Measurements from ENCODE around the gene ACSL5.

GRCh38 chr10:112344261-112344660, 29.7 kb upstream of the ACSL5 start:
- TF ChIP-seq, protein P1, sequence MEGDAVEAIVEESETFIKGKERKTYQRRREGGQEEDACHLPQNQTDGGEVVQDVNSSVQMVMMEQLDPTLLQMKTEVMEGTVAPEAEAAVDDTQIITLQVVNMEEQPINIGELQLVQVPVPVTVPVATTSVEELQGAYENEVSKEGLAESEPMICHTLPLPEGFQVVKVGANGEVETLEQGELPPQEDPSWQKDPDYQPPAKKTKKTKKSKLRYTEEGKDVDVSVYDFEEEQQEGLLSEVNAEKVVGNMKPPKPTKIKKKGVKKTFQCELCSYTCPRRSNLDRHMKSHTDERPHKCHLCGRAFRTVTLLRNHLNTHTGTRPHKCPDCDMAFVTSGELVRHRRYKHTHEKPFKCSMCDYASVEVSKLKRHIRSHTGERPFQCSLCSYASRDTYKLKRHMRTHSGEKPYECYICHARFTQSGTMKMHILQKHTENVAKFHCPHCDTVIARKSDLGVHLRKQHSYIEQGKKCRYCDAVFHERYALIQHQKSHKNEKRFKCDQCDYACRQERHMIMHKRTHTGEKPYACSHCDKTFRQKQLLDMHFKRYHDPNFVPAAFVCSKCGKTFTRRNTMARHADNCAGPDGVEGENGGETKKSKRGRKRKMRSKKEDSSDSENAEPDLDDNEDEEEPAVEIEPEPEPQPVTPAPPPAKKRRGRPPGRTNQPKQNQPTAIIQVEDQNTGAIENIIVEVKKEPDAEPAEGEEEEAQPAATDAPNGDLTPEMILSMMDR (conservative IDR thresholded peaks at IDR 0.05; ENCODE audit: low read depth, low read length): no peak
- no peak for TF ChIP-seq POLR2A (IDR thresholded peaks at IDR 0.05; ENCODE audit: low read depth, low read length)
- no peak for TF ChIP-seq CEBPB (IDR thresholded peaks at IDR 0.05; ENCODE audit: low read depth, low read length)
- TF ChIP-seq RCOR1 (IDR thresholded peaks at IDR 0.05; ENCODE audit: insufficient replicate concordance, low read length): no peak
- TF ChIP-seq CHD1 (IDR thresholded peaks at IDR 0.05; ENCODE audit: low read depth, low read length): no peak
- TF ChIP-seq RFX5 (IDR thresholded peaks at IDR 0.05; ENCODE audit: low read depth, low read length): no peak
- TF ChIP-seq, protein P2, sequence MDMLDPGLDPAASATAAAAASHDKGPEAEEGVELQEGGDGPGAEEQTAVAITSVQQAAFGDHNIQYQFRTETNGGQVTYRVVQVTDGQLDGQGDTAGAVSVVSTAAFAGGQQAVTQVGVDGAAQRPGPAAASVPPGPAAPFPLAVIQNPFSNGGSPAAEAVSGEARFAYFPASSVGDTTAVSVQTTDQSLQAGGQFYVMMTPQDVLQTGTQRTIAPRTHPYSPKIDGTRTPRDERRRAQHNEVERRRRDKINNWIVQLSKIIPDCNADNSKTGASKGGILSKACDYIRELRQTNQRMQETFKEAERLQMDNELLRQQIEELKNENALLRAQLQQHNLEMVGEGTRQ (IDR thresholded peaks at IDR 0.05; ENCODE audit: low read depth, low read length): no peak
- no peak for TF ChIP-seq MAFK (IDR thresholded peaks at IDR 0.05; ENCODE audit: low read depth, low read length)
- TF ChIP-seq RAD21 (IDR thresholded peaks at IDR 0.05; ENCODE audit: low read length): no peak
- TF ChIP-seq ELK1 (IDR thresholded peaks at IDR 0.05; ENCODE audit: borderline replicate concordance, low read depth, low read length): no peak
- TF ChIP-seq MXI1 (IDR thresholded peaks at IDR 0.05; ENCODE audit: borderline replicate concordance, low read depth, low read length): no peak
- no peak for TF ChIP-seq SMC3 (IDR thresholded peaks at IDR 0.05; ENCODE audit: low read depth, low read length)
- TF ChIP-seq NFE2L2 (IDR thresholded peaks at IDR 0.05; ENCODE audit: low read depth, low read length): no peak

Measured in IMR-90 (cell line).